ENCODE data around the gene RAB23. TPM values are rescaled to one million over a fixed set of nuclear protein-coding genes. Genes with fewer than 3 reads are reported as not detected.
"Not testable (repeated sequence)": the region's sequence is repeated elsewhere in the genome, so short reads cannot be mapped to it uniquely, and the experiment has no call there.

The RAB23 gene
- total RNA-seq, 1 experiment from 2014 or later, result 16.1 TPM

DNA sequence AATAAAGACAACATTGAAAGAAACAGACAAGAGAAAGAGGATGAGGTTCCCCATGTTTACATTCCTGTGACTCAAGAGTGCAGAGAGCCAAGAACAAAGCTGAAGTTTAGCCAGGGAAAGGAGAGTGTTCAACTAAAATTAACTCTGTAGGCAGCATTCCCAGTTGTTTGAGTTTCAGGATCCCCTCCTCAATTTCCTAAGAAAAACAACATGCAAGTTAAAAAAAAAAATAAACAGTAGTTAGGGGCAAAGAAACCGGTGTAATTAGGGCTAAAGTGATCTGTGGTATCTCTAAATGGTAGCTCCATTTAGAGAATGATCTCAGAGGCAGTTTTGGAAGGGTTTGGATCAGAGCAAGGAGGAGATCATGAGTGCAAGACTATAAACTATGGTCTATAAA lies 30.9 kb upstream of the RAB23 start:
- Histone ChIP-seq H3K36me3 (replicated peaks; ENCODE audit: control insufficient read depth, insufficient read depth, low read length) (no peaks in the 10 kb centered on the region), H3K4me3 (ENCODE audit: insufficient read depth, low read depth, low read length) (no peak overlapping the region), H3K27me3 (ENCODE audit: control insufficient read depth, insufficient read depth, low read length) (no peaks in the 10 kb centered on the region)
- no peak for DNase-seq

DNA sequence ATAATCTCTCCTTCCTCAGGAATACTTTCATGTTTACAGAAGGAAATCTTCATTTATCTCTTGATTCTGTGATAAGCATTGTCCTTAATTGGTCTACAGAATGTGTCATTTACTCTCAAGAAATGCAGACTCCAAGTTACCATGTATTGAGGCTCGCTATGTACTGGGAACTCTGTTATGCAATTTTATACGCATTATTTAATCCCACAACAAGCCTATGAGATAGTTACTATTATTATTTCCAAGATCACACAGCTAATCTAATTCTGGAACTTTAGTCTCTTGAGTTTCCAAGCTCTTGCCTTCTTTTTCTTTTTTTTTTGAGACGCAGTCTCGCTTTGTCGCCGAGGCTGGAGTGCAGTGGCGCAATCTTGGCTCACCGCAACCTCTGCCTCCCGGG lies 30.0 kb upstream of the RAB23 start:
- DNase-seq, result no peak
- no peaks in the 10 kb centered on the region for H3K36me3 ChIP-seq (replicated peaks; ENCODE audit: control insufficient read depth, insufficient read depth, low read length)
- H3K27me3 ChIP-seq (ENCODE audit: control insufficient read depth, insufficient read depth, low read length), result no peaks in the 10 kb centered on the region
- H3K4me3 ChIP-seq (ENCODE audit: insufficient read depth, low read depth, low read length), result no peak overlapping the region

GRCh38 chr6:57250348-57250747 lies 28.2 kb upstream of the RAB23 start:
- H3K36me3 ChIP-seq (replicated peaks; ENCODE audit: control insufficient read depth, insufficient read depth, low read length), result no peaks in the 10 kb centered on the region
- DNase-seq, result no peak
- H3K27me3 ChIP-seq (ENCODE audit: control insufficient read depth, insufficient read depth, low read length), result no peaks in the 10 kb centered on the region
- no peak overlapping the region for H3K4me3 ChIP-seq (ENCODE audit: insufficient read depth, low read depth, low read length)

GRCh38 chr6:57248311-57248895 lies 26.3 kb upstream of the RAB23 start:
- H3K27me3 ChIP-seq (ENCODE audit: control insufficient read depth, insufficient read depth, low read length), result no peaks in the 10 kb centered on the region
- peak; percentile 14 for DNase-seq

DNA sequence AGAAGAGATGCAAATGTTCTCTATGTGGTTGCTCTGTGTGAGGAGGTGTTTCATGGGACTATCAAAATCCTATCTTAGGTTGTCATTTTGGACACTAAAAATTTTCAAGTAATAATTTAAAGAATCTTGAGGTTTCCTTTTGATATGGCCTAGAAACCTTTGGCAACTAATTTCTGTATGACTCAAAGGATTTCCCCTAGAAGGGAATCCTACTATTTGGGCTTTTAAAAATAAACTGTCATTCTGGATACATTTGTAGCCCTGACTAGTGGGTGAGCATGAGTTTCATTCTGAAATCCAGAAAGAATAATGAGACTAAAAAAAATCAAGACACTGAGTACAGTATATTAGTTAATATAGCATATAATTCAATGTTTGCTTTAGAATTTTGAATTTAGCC lies 25.5 kb upstream of the RAB23 start:
- no peak for DNase-seq
- Histone ChIP-seq H3K27me3 (ENCODE audit: control insufficient read depth, insufficient read depth, low read length) (no peaks in the 10 kb centered on the region), H3K4me3 (ENCODE audit: insufficient read depth, low read depth, low read length) (no peak overlapping the region), H3K36me3 (replicated peaks; ENCODE audit: control insufficient read depth, insufficient read depth, low read length) (no peaks in the 10 kb centered on the region)

More at GRCh38 chr6:57248311-57248895, 26.3 kb upstream of the RAB23 start:
- Histone ChIP-seq H3K36me3 (replicated peaks; ENCODE audit: control insufficient read depth, insufficient read depth, low read length) (no peaks in the 10 kb centered on the region), H3K4me3 (ENCODE audit: insufficient read depth, low read depth, low read length) (no peak overlapping the region)

DNA sequence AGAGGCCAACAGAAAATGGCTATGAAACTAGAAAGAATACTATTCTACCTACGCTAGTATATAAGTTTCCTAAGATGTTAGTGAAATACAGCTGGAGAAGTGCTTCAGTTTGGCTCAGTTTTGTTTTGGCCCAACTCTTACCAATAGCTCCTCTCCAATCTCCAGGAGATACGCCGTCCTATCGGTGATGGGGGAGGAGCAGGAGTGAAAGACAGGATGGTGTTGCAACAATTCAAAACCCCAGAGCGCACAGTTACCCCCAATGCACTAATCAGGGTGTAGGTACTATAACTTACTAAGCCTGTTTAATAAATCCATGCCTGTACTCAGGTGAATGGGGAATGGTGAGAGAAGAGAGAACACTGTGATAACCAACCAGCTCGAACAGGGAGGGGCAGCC lies 24.2 kb upstream of the RAB23 start:
- Histone ChIP-seq H3K36me3 (replicated peaks; ENCODE audit: control insufficient read depth, insufficient read depth, low read length) (no peaks in the 10 kb centered on the region), H3K4me3 (ENCODE audit: insufficient read depth, low read depth, low read length) (no peak overlapping the region), H3K27me3 (ENCODE audit: control insufficient read depth, insufficient read depth, low read length) (no peaks in the 10 kb centered on the region)
- DNase-seq, result no peak

GRCh38 chr6:57243954-57244353 lies 21.8 kb upstream of the RAB23 start:
- DNase-seq, result no peak
- Histone ChIP-seq H3K27me3 (ENCODE audit: control insufficient read depth, insufficient read depth, low read length) (no peaks in the 10 kb centered on the region), H3K4me3 (ENCODE audit: insufficient read depth, low read depth, low read length) (no peak overlapping the region), H3K36me3 (replicated peaks; ENCODE audit: control insufficient read depth, insufficient read depth, low read length) (no peaks in the 10 kb centered on the region)

- H3K36me3 ChIP-seq (replicated peaks; ENCODE audit: control insufficient read depth, insufficient read depth, low read length); DNase-seq; H3K4me3 ChIP-seq (ENCODE audit: insufficient read depth, low read depth, low read length); H3K27me3 ChIP-seq (ENCODE audit: control insufficient read depth, insufficient read depth, low read length): not testable (repeated sequence)
These were observed 21.4 kb upstream of the RAB23 start for GRCh38 chr6:57243526-57243925.

GRCh38 chr6:57242505-57242904 lies 20.4 kb upstream of the RAB23 start:
- Histone ChIP-seq H3K27me3 (ENCODE audit: control insufficient read depth, insufficient read depth, low read length) (no peaks in the 10 kb centered on the region), H3K4me3 (ENCODE audit: insufficient read depth, low read depth, low read length) (no peak overlapping the region), H3K36me3 (replicated peaks; ENCODE audit: control insufficient read depth, insufficient read depth, low read length) (no peaks in the 10 kb centered on the region)
- no peak for DNase-seq

GRCh38 chr6:57226221-57226620 lies 4.1 kb upstream of the RAB23 start:
- DNase-seq, result no peak
- H3K4me3 ChIP-seq (ENCODE audit: insufficient read depth, low read depth, low read length), result no peak overlapping the region
- no peaks in the 10 kb centered on the region for H3K36me3 ChIP-seq (replicated peaks; ENCODE audit: control insufficient read depth, insufficient read depth, low read length)
- H3K27me3 ChIP-seq (ENCODE audit: control insufficient read depth, insufficient read depth, low read length), result no peaks in the 10 kb centered on the region

DNA sequence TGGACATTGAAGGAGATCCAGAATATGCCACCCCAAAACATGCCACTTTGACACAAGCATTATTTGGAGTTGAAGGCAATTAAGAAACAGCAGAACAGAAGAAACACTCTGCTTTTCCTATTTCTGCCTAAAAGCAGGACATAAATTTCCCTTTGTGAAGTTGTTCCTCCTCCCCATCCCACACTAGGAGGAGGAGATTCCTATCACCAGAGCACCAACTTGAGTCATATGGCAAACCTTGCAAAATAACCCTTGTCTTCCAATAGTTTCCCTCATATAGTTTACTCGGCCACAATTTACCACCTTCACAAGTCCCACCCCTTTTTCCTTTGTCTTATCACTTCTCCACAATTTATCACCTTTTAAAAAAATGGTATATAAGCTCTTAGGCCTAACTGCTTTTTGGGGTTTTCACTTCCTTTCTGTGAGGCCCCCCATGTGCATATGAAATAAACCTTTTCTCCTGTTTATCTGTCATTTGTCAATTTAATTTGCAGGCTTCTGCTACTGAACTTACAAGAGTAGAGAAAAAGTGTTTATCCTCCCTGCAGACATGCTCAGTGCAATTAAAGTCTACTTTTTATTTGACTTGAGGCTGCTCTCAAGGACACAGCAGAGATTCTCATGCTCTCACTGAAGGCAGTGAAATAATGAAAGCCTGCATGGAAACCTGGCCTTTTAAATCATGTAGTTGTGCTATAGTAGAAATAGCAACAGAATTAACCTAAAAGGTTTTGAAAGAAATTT lies 2.8 kb upstream of the RAB23 start:
- Histone ChIP-seq H3K4me3 (ENCODE audit: insufficient read depth, low read depth, low read length) (no peak overlapping the region), H3K27me3 (ENCODE audit: control insufficient read depth, insufficient read depth, low read length) (no peaks in the 10 kb centered on the region), H3K36me3 (replicated peaks; ENCODE audit: control insufficient read depth, insufficient read depth, low read length) (no peaks in the 10 kb centered on the region)
- no peak for DNase-seq

DNA sequence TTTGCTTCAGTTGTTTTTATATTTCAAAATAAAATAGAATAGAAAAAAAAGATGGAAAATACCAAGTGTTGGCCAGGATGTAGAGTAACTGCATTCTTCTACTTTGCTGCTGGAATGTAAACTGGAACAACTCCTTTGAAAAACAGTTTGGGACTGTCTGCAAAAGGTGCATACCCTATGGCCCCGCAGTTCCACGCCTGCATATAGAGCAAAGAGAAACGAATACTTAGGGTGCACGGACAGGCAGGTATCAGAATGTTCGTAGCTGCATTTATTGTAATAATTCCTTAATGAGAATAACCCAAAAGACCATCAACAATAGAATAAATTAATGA lies 603 bp upstream of the RAB23 start:
- peak overlapping the region; percentile 96 for H3K4me3 ChIP-seq (ENCODE audit: insufficient read depth, low read depth, low read length)
- H3K36me3 ChIP-seq (replicated peaks; ENCODE audit: control insufficient read depth, insufficient read depth, low read length), result no peaks in the 10 kb centered on the region
- no peak for DNase-seq
- no peaks in the 10 kb centered on the region for H3K27me3 ChIP-seq (ENCODE audit: control insufficient read depth, insufficient read depth, low read length)

DNA sequence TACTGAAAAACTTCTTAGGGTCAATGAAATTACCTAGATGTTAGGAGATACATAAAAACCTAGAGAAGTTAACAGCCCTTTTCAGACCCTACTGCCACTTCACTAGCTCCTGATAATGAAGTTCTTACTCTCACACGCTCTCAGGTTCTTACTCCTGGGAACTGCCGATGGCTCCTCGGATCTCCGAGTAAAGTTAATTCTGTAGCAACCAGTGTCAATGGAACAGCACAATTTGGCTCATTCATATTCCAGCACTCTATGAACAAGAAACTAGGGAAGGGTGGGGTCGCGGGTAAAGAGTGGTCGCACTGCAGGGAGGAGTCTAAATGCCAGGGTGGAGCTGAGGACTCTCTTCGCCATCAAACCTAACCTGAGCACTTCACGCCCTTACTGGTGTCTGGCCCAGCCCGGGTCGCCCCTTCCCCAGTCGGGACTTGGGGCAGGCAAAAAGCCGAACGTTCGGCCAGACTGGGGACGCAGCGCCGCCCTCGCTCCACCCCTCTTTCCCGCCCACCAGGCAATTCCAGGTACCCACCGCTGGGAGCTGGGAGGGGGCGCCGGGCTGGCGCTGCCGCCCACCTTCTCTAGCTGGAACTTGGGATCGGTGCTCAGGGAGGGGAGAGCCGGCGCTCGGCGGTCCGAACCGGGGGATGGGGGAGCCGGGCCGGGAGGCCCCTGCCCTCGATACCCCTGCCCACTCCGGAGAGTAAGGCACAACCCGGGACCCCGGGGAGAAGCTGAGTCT lies 744 bp downstream of the RAB23 start:
- peak; percentile 88 for DNase-seq
- H3K36me3 ChIP-seq (replicated peaks; ENCODE audit: control insufficient read depth, insufficient read depth, low read length), result no peaks in the 10 kb centered on the region
- H3K4me3 ChIP-seq (ENCODE audit: insufficient read depth, low read depth, low read length), result peak overlapping the region; percentile 96
- H3K27me3 ChIP-seq (ENCODE audit: control insufficient read depth, insufficient read depth, low read length), result no peaks in the 10 kb centered on the region

DNA sequence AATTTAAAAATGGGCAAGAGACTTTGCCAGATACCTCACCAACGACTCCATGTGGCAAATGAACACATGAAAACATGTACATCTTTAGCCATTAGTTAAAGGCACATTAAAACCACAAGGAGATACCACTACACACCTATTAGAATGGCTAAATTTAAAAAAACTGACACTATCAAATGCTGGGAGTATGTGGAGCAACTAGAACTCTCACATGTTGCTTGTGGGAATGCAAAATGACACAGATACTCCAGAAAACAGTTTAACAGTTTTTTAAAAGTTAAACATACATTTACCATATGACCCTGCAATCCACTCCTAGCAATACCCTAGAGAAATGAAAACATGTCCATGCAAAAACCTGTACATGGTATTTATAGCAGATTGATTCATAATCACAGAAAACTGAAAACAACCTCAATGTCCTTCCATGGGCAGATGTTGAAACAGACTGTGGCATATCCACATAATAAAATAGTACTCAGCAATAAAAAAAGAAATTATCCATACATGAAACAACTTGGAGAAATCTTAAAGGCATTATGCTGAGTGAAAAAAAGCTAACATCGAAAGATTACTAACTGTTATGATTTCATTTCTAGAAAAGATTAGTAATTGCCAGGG lies 1.9 kb downstream of the RAB23 start:
- no peaks in the 10 kb centered on the region for H3K27me3 ChIP-seq (ENCODE audit: control insufficient read depth, insufficient read depth, low read length)
- H3K36me3 ChIP-seq (replicated peaks; ENCODE audit: control insufficient read depth, insufficient read depth, low read length), result no peaks in the 10 kb centered on the region
- no peak overlapping the region for H3K4me3 ChIP-seq (ENCODE audit: insufficient read depth, low read depth, low read length)
- DNase-seq, result no peak

- Histone ChIP-seq H3K27me3 (ENCODE audit: control insufficient read depth, insufficient read depth, low read length) (no peaks in the 10 kb centered on the region), H3K4me3 (ENCODE audit: insufficient read depth, low read depth, low read length) (no peak overlapping the region), H3K36me3 (replicated peaks; ENCODE audit: control insufficient read depth, insufficient read depth, low read length) (no peaks in the 10 kb centered on the region)
- DNase-seq, result no peak
These were observed 4.8 kb downstream of the RAB23 start for GRCh38 chr6:57217270-57217669.

Data from H7 (cell line).